GM18873 (cell line): ENCODE measurements around the gene CDKN3.
"Not testable (repeated sequence)": the region's sequence is repeated elsewhere in the genome, so short reads cannot be mapped to it uniquely, and the experiment has no call there.

Experiments used
- ATAC-seq: cut with Tn5 transposase; IDR thresholded peaks from one replicate; pipeline ENCODE4 v1.9.1; 2021; ENCODE audit warnings: mild to moderate bottlenecking, moderate library complexity, moderate number of reproducible peaks; ENCODE audit not compliant: unreplicated experiment, low FRiP score

Gene CDKN3

DNA sequence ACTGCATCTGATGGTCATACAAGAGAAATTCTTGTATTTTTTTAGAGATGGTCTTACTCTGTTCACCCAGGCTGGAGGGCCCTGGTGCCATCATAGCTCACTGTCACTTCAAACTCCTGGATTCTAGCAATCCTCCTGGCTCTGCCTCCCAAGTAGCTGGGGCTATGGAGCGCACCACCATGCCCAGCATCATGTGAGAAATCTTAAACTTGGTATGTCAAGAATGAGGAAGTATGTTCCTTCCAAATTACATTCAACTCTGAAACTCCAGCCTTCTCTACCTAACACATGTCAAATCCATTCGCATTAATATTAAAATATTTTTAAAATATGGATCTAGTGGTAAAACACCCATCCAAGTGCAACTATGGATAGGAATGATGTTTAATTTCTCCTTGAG, 27.5 kb upstream of the CDKN3 start:
- ATAC-seq = no peak

- ATAC-seq = no peak
Observed at GRCh38 chr14:54370323-54371198, 26.2 kb upstream of the CDKN3 start.

DNA sequence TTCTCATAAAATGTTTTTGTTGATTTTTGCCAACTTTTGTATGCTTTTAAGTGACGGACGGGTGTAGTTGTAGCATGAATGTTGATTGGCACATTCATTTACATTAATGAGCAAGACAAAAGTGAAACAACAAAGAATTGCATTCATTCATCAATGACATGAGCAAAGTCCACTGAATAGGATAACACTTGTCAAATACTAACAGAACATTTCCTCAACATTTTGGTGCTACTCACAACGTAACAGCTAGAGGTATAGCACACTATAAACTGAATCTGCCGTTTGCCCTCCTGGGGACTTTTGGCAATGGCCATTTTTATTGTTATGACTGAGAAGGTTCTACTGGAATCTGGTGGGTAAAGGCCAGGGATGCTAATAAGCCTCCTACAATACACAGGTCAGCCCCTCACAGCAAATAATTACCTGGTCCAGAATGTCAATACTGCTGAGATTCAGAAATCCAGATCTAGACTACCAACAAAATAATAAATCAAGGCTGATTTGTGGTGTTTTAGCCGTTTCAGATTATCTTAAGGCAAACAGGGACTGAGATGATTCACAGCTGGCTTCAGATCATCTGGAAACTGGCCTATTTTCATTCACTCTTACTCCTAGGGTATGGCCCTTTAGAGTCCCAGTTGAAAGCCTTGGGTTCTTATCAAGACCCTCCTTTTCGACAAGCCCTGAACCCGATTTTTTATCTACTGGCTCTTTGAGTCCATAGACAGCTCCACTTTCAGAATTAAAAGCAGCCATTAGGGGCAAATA, 22.5 kb upstream of the CDKN3 start:
- no peak for ATAC-seq

DNA sequence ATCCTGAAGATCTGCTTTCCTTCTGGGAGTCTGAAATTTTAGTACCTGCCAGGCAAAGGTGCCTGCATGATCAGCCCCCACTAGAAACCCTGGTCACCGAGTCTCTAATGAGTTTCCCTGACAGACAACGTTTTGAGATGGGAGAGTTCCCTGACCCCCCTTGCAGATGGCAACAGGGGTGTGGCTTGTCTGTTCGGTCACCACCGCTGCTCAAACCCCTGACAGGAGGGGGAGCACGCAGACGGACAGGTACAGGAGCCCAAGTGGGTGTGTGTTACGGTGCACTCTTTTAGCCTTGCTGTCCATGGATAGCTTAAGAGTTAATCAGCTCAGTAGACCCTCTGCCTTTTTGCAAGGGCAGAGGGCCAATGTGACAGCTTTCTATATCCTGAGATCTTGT, 19.3 kb upstream of the CDKN3 start:
- ATAC-seq = no peak

GRCh38 chr14:54378893-54379292, 17.9 kb upstream of the CDKN3 start:
- not testable (repeated sequence) for ATAC-seq

DNA sequence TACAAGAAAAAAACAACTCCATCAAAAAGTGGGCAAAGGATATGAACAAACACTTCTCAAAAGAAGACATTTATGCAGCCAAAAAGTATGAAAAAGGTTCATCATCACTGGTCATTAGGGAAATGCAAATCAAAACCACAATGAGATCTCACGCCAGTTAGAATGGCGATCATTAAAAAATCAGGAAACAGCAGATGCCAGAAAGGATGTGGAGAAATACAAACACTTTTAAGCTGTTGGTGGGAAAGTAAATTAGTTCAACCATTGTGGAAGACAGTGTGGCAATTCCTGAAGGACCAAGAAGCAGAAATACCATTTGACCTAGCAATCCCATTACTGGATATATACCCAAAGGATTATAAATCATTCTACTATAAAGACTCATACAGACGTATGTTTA, 16.2 kb upstream of the CDKN3 start:
- not testable (repeated sequence) for ATAC-seq

DNA sequence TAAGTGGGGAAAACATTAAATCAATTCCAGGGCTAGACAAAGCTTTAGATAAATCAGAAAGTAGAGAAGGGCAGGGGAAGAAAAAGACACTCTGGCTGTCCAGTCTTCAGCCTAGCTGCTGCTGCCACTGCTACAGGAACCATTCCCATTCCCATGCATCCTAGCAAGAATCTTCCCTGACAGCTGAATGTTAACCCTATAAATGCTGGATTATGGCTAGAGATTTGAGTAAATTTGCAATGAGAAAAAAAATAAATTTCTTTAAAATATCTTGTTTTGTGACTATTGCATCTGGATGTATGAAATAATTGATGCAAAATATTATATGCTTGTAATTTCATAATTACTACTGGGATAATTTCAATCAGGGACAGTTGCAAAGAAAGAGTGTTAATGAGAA, 15.0 kb upstream of the CDKN3 start:
- ATAC-seq = no peak

GRCh38 chr14:54383835-54384234, 13.0 kb upstream of the CDKN3 start:
- no peak for ATAC-seq

DNA sequence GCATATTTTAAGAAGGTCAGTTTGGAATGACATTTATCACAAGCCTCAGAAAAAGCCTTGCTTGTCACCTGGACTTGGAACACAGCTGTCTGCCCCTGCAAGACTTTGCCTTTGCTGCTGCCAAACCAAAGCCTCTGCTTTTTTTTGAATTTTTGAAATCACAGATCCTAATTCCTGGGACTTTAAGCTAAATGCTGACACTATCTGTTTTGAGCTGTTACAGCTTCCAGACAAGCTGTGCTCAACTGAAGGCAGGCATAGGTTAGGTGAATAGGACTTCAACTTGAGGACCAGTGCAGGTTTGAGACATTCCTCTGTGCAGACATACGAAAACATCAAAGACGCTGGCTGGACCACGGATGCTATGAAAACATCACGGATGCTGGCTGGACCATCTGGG, 11.3 kb upstream of the CDKN3 start:
- no peak for ATAC-seq

DNA sequence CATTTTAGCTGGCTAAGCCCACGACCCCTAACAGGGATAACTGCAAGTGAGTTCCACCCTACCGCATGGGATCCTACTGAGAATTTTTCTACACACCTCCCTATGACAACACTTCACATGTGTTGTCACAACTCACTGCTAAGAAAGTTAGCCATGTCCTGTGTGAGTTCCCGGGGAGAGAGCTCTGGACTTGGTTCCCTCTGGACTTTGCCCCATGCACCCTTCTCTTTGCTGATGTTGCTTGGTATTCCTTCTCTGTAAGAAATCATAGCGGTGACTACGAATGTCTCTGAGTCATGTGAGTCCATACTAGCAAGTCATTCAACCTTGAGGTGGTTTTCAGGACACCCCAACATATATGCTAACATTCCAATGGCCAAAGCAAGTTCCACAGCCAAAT, 9.5 kb upstream of the CDKN3 start:
- ATAC-seq = no peak

- ATAC-seq = no peak
Observed at GRCh38 chr14:54392131-54392859, 4.5 kb upstream of the CDKN3 start.

DNA sequence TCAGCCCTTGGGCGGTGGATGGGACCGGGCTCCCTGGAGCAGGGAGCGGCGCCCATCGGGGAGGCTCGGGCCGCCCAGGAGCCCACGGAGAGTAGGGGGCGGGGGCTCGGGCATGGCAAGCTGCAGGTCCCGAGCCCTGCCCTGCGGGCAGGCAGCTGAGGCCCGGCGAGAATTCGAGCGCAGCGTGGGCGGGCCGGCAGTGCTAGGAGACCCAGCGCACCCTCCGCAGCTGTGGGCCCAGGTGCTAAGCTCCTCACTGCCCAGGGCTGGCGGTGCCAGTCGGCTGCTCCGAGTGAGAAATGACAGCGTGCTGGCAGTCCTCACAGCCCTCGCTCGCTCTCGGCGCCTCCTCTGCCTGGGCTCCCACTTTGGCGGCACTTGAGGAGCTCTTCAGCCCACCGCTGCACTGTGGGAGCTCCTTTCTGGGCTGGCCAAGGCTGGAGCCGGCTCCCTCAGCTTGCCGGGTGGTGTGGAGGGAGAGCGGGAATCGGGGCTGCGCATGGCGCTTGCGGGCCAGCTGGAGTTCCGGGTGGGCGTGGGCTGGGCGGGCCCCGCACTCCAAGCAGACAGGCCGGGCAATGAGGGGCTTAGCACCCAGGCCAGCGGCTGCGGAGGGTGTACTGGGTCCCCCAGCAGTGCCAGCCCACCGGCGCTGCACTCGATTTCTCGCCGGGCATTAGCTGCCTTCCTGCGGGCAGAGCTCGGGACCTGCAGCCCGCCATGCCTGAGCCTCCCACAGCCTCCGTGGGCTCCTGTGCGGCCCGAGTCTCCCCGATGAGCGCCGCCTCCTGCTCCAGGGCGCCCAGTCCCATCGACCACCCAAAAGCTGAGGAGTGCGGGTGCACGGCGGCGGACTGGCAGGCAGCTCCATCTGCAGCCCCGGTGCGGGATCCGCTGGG, 3.6 kb upstream of the CDKN3 start:
- not testable (repeated sequence) for ATAC-seq

DNA sequence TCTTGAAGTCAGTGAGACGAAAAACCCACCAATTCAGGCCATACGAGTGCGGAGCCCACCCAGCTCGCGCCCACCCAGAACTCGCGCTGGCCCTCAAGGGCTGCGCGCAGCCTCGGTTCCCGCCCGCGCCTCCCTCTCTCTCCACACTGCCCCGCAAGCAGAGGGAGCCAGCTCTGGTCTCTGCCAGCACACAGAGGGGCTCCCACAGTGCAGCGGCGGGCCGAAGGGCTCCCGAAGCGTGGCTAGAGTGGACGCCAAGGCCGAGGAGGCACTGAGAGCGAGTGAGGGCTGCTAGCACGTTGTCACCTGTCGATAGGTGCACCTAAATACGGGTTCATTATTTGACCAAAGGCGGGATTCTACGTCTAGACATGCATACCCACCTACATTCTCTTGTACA, 2.2 kb upstream of the CDKN3 start:
- ATAC-seq = no peak

DNA sequence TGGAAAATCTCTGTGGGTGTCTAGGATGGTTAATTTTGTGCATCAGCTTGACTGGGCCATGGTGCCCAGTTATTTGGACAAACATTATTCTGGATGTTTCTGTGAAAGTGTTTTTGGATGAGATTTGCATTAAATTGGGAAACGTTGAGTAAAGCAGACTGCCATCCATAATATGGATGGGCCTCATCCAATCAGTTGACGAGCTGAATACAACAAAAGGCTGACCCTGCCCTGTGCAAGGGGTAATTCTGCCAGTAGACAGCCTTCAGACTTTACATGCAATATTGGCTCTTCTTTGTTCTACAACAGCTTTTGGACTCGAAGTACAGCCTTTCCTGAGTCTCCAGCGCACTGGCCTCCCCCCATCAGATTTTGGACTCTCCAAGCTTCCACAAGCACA, 1.5 kb upstream of the CDKN3 start:
- ATAC-seq = no peak

- ATAC-seq = no peak
Observed at GRCh38 chr14:54395716-54396115, 1.1 kb upstream of the CDKN3 start.

DNA sequence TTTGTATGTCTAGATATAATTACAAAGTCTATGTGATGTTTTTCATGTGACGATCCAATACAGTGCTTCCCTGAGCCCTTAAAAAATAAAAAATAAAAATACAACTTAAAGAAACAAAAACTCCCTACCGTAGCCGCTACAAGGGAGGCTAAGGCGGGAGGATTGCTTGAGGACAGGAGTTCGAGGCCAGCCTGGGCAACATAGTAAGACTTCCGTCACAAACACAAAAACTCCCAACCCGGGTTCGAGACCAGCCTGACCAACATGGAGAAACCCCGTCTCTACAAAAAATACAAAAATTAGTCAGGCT, 669 bp upstream of the CDKN3 start:
- ATAC-seq = no peak

- no peak for ATAC-seq
Observed at GRCh38 chr14:54399560-54399959, 2.8 kb downstream of the CDKN3 start.

- not testable (repeated sequence) for ATAC-seq
Observed at GRCh38 chr14:54403401-54404005, 6.7 kb downstream of the CDKN3 start.

- no peak for ATAC-seq
Observed at GRCh38 chr14:54410215-54410614, 13.4 kb downstream of the CDKN3 start.

GRCh38 chr14:54411371-54411770, 14.6 kb downstream of the CDKN3 start:
- no peak for ATAC-seq
